Stimulated activated memory B cell treated with anti-CD40 and anti-IgM and Interleukin-4, amounts not matched to agents 10 μg/mL and 1 μg/mL and 100 μg/mL, for 72 hours (primary cell): ENCODE measurements around the gene SPO11.

ENCODE experiments used
- ATAC-seq: fragments of 150-1000 bp; cut with Tn5 transposase; 2 replicates; pipeline ENCODE4 v1.10.0; 2021
- H3K27ac Mint-ChIP-seq: one replicate; pipeline ENCODE4 v1.8.0; 2022; ENCODE audit warnings: mild to moderate bottlenecking, mixed read lengths
- H3K27me3 Mint-ChIP-seq: one replicate; pipeline ENCODE4 v1.8.0; 2022; ENCODE audit warnings: mixed read lengths
- H3K36me3 Mint-ChIP-seq: one replicate; pipeline ENCODE4 v1.8.0; 2022; ENCODE audit warnings: mixed read lengths
- H3K4me1 Mint-ChIP-seq: one replicate; pipeline ENCODE4 v1.8.0; 2022; ENCODE audit warnings: mixed read lengths
- H3K4me3 Mint-ChIP-seq: one replicate; pipeline ENCODE4 v1.8.0; 2022; ENCODE audit warnings: mild to moderate bottlenecking, moderate library complexity, mixed read lengths
- H3K9me3 Mint-ChIP-seq: one replicate; pipeline ENCODE4 v1.8.0; 2022; ENCODE audit warnings: mixed read lengths

Gene SPO11

DNA sequence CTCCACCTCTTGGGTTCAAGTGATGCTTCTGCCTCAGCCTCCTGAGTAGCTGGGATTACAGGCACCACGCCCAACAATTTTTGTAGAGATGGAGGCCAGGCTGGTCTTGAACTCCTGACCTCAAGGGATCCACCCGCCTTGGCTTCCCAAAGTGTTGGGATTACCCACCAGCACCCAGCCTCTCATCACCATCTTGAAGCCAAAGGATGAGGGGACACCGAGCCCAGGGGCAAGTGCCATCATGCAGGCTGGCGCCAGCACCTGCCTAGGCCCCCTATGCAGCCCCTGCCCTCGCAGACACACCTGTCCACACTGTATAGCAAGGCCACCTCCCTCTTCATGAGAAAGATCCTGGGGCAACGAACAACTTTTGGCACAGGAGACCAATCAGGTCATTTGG, 56.3 kb downstream of the SPO11 start:
- H3K9me3 Mint-ChIP-seq = no peaks in the 10 kb centered on the region
- H3K4me1 Mint-ChIP-seq = peaks cover 19% of the 10 kb centered on the region
- H3K27ac Mint-ChIP-seq = no peak overlapping the region
- H3K36me3 Mint-ChIP-seq = peaks cover 15% of the 10 kb centered on the region
- no peaks in the 10 kb centered on the region for H3K27me3 Mint-ChIP-seq
- no peak for ATAC-seq
- H3K4me3 Mint-ChIP-seq = no peak overlapping the region

DNA sequence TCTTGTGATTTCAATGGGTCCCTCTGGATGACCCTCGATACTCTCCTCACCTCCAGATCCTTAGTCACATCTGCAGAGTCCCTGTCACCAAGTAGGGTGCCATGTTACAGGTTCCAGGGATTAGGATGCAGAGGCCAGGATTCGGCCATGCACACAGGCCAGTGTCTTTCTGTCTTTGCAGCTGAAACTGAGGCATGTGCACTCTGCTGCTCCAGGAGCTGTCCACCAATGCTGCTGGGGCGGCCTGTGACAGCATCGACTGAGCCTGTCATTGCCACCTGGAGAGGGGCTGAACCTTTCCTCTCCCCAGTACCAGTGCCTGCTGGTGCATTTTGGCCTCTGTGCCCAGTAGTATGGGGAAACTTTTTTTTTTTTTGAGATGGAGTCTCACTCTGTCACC, 57.2 kb downstream of the SPO11 start:
- Mint-ChIP-seq H3K4me3 (no peak overlapping the region), H3K36me3 (peaks cover 15% of the 10 kb centered on the region), H3K4me1 (peaks cover 20% of the 10 kb centered on the region), H3K9me3 (no peaks in the 10 kb centered on the region), H3K27ac (no peak overlapping the region), H3K27me3 (no peaks in the 10 kb centered on the region)
- no peak for ATAC-seq

DNA sequence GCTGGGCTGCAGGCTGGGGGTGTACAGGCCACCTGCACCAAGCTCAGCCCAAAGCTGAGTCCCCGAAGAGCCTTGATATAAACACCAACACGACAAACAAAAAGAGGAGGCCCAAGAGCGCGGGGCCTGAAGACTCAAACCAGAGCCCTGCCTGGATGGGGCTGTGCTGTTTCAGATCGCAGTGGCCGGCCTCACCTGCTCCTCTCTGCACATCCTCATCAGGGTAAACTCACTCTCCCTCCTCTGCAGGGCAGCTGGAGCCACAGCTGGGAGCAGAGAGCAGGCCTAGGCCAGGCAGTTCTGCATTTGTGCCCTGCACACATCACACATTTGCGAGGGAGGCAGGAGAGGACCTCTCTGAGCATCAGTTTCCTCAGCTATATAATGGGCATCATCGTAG, 57.9 kb downstream of the SPO11 start:
- H3K27me3 Mint-ChIP-seq = no peaks in the 10 kb centered on the region
- H3K27ac Mint-ChIP-seq = no peak overlapping the region
- H3K4me1 Mint-ChIP-seq = peaks cover 23% of the 10 kb centered on the region
- ATAC-seq = no peak
- peaks cover 19% of the 10 kb centered on the region for H3K36me3 Mint-ChIP-seq
- H3K4me3 Mint-ChIP-seq = no peak overlapping the region
- H3K9me3 Mint-ChIP-seq = no peaks in the 10 kb centered on the region

DNA sequence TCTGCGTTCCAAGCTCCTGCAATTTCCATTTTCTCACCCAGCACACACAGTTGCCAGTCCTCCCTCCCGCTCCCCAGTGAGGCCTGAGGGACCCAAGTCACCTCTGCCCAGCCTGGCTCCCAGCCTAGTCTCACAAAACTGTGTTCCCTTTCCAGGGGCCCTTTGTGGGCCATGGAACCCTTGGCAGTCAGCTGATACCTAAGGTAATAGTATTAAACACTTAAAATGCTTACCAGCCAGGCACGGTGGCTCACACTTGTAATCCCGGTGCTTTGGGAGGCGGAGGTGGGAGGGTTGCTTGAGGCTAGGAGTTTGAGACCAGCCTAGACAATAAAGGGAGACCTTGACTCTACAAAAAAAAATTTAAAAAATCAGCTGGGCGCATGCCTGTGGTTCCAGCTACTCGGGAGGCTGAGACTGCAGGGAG, 58.4 kb downstream of the SPO11 start:
- H3K36me3 Mint-ChIP-seq = peaks cover 24% of the 10 kb centered on the region
- H3K27ac Mint-ChIP-seq = no peak overlapping the region
- ATAC-seq = no peak
- no peaks in the 10 kb centered on the region for H3K9me3 Mint-ChIP-seq
- no peak overlapping the region for H3K4me3 Mint-ChIP-seq
- peaks cover 28% of the 10 kb centered on the region for H3K4me1 Mint-ChIP-seq
- H3K27me3 Mint-ChIP-seq = no peaks in the 10 kb centered on the region

DNA sequence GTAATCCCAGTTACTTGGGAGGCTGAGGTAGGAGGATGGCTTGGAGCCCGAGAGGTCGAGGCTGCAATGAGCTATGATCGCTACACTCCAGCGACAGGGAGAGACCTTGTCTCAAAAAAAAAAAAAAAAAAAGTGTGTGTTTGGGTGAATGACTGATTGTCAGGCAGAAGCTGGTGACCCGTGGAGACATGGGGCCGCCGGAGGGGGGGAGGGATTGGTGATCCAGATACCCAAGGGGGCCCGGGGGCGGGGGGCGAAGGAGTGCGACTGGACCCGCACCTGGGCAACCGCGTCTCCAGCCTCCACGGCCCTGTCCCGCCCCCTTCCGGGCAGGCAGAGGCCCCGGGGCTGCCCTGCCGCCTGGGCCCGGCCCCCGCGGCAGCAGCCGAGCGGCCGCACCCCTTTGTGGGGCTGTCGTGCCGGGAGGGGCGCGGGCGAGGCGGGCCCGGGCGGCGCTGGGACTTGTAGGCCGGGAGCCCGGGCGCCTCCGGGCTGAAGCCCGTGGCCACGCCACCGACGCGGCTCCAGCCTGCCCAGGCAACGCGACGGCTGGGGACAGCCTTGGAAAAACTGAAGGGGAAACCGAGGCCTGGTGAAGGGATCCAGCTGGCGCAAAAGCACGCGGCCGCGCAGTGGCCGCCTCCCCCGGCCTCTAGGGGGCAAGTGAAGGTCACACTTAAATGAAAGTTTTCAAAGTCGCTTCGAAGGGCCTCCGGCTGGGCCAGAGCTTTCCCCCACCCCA, 59.5 kb downstream of the SPO11 start:
- Mint-ChIP-seq H3K9me3 (no peaks in the 10 kb centered on the region), H3K27me3 (no peaks in the 10 kb centered on the region), H3K4me3 (peak overlapping the region; percentile 94), H3K4me1 (peaks cover 40% of the 10 kb centered on the region), H3K36me3 (peaks cover 33% of the 10 kb centered on the region), H3K27ac (peak overlapping the region; percentile 91)
- peak; percentile 53 for ATAC-seq

DNA sequence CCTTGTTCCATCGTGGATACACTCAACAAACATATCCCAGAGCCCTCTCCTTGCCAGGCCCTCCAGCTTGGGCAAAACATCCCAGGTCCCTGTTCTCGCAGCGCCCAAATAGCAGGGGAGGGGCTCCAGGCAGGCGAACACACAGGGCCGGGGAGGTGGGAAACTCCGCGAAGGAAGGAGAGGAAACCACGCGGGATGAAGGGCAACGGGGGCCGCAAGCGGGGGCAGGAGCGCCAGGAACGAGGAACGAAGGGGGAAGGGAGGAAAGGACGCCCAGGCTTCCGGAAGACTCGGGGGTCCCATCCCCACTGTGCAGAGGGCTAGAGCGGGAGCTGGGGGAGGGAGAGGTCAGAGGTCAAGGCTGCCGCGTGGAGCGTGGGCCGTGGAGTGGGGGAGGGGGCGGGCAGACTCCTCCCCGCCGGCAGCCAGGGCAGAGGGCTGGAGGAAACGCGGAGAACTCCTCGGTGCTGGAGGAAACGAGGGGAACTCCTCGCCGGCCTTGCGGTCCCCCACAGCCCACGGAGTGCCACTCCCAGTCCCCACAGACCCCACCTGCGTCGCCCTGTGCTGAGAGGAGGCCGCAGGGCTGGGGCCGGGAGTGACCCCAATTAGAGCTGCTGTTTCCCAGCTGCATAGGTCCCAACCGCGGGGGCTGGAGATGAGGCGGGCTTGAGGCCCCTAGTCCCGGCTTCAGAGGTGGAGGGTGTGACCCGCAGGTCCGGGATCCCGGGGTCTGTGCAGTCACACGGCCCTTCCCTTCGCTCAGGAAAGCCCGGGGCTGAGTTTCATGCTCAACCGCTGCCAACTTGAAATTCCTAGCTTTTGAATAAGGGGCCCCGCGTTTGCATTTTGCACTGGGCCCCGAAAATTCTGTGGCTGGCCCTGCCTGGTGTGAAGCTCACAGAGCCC, 60.3 kb downstream of the SPO11 start:
- H3K27ac Mint-ChIP-seq = peak overlapping the region; percentile 91
- H3K27me3 Mint-ChIP-seq = no peaks in the 10 kb centered on the region
- H3K36me3 Mint-ChIP-seq = peaks cover 35% of the 10 kb centered on the region
- H3K9me3 Mint-ChIP-seq = no peaks in the 10 kb centered on the region
- H3K4me3 Mint-ChIP-seq = peak overlapping the region; percentile 94
- H3K4me1 Mint-ChIP-seq = peaks cover 47% of the 10 kb centered on the region
- peak; percentile 32 for ATAC-seq

DNA sequence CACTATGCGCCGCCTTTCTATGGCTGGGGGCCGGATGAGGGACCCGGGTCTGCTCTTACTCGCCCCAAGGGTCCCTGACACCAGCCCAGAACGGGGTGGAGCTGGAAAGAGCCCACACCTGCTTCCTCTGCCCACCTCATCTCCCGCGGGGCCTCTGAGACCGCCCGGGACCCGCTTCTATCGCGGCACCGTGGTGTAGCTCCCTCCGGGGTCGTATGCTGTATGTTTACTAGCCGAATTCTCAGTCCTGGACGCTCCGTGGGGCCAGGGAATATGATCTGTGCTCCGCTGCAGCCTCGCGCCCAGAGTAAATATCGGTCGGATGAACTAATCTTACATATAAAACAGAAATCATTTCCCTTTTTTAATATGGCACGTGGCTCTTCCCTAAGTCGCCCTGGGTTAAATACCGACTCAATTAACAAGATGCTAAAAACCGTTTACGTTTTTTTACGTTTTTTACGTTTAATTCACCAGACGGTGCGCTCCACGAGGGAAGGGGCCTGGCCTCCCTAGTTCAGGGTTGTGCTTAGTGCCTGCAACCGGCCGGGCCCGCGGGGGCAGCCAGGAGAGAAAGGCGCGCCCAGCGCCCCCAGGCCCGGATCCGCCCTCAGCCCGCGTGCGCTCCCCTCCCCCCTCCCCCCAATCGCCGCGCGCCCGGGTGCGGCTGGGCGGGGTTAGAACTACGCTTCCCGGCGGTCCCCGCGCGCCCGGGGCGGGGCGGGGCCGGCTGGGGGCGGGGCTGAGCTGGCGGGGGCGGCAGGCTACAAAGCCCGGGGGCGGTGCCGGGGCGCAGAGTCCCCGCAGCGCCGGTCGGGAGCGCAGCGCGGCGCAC, 61.2 kb downstream of the SPO11 start, which contains the start of gene RBM38:
Gene RBM38, plus strand, starts transcription at position 793 of the 835 bp plus-strand sequence. CDS start 186 bp downstream, outside the sequence.
- H3K36me3 Mint-ChIP-seq = peaks cover 38% of the 10 kb centered on the region
- no peaks in the 10 kb centered on the region for H3K9me3 Mint-ChIP-seq
- H3K4me3 Mint-ChIP-seq = peak within 1 kb of the TSS; percentile 96
- H3K27me3 Mint-ChIP-seq = no peaks in the 10 kb centered on the region
- H3K27ac Mint-ChIP-seq = peak within 1 kb of the TSS; percentile 91
- ATAC-seq = peak; percentile 85
- H3K4me1 Mint-ChIP-seq = peaks cover 49% of the 10 kb centered on the region

DNA sequence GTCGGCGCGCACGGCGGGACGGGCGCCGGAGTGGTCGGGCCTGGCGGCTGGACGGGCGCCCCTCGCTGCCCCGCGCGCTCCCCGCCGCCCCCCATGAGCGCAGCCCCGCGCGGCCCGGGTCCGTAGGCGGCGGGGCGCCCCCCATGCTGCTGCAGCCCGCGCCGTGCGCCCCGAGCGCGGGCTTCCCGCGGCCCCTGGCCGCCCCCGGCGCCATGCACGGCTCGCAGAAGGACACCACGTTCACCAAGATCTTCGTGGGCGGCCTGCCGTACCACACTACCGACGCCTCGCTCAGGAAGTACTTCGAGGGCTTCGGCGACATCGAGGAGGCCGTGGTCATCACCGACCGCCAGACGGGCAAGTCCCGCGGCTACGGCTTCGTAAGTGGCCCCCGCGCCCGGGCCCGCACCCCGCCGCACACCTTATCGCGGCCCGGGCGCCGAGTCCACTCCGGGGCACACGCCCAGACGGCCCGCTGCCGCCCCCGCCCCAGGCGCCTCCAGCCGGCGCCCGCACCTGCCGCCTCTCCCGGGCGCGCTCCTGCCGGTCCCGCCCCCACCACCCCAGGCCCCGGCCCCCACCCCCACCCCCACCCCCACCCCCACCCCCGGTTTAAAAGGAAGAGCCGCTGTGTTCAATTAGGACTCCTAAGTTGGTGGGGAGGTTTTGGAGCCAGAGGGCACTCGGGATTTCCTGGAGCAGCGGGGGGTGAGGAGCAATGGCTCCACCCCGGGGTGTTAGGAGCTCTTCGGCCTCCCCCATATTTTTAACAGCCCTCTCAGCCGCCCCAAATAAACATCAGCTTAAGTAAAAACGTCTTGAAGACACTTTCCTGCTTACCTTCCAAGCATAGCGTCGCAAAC, 62.1 kb downstream of the SPO11 start:
- Mint-ChIP-seq H3K9me3 (no peaks in the 10 kb centered on the region), H3K4me1 (peaks cover 57% of the 10 kb centered on the region), H3K27ac (peak overlapping the region; percentile 91), H3K4me3 (peak overlapping the region; percentile 96), H3K36me3 (peaks cover 44% of the 10 kb centered on the region), H3K27me3 (no peaks in the 10 kb centered on the region)
- peak; percentile 16 for ATAC-seq

DNA sequence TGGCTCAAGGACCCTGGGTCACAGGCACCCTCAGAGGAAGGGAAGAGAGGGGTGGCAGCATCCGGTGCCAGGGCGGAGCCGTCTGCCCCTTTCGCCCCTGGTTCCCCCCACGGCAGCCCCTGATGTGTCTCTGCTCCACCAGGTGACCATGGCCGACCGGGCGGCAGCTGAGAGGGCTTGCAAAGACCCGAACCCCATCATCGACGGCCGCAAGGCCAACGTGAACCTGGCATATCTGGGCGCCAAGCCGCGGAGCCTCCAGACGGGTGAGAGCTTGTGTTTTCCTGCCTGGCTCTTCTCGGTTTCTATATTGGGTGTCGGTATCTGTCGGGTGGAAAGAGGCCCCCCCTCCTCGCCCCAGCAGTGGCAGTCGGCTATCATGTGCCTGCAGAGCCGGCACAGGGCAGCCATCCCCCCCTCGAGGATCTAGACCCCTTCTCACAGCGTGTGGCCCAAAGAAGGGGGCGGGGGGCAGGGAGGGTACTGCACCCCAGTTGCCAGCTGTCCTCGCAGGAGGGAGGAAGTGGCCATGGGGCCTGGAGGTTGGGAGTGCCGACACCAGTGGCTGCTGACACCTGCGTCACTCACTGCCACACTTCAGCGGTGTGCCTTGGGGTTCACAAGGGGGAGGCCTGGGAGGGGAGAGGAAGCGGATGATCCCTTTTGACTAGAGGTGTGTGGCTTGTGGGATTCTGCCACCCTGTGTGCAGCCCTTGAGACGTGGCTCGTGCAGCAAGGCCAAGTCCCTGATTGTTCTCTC, 63.1 kb downstream of the SPO11 start:
- Mint-ChIP-seq H3K36me3 (peaks cover 54% of the 10 kb centered on the region), H3K9me3 (no peaks in the 10 kb centered on the region), H3K4me3 (peak overlapping the region; percentile 96), H3K27me3 (no peaks in the 10 kb centered on the region), H3K4me1 (peaks cover 68% of the 10 kb centered on the region), H3K27ac (peak overlapping the region; percentile 84)
- ATAC-seq = peak; percentile 28
